Testis (tissue), 2 donors: ENCODE measurements around the gene MDFIC.

Experiments
- CTCF ChIP-seq, 3 experiments: fragments of 450-650 bp in 2 of 3; fragments of 200-600 bp in 1 of 3; sonication (generic) in 1 of 3; IDR thresholded peaks; one replicate each; pipeline ENCODE4 v1.5.1; 2016 to 2019; ENCODE audit warnings: antibody characterized with exemption in 3 of 3, mild to moderate bottlenecking in 2 of 3, moderate library complexity in 1 of 3
- POLR2A ChIP-seq: fragments of 450-650 bp; IDR thresholded peaks from one replicate; pipeline ENCODE4 v1.6.1; 2017; ENCODE audit warnings: antibody characterized with exemption, mild to moderate bottlenecking, moderate library complexity

GRCh38 chr7:114997487-114998404 is 75.9 kb downstream of the MDFIC start:
- TF ChIP-seq CTCF (IDR thresholded peaks at IDR 0.05) (no peak), POLR2A (no peak)
